Cardiac septum (tissue), 1 donor: ENCODE data around the gene KCNK18. TPM values are rescaled to one million over a fixed set of nuclear protein-coding genes. Genes with fewer than 3 reads are reported as not detected.

Source experiments
- DNase-seq: peaks from one replicate; pipeline ENCODE4 v3.0.0-alpha.2; 2020; ENCODE audit warnings: low spot score
- intact Hi-C: fragments of 100-400 bp; cut with DNase I; formaldehyde crosslinking; loops from one replicate; pipeline ENCODE4 v1.14.0; 2022
- microRNA-seq: library from miRNA; unstranded; fragments of <30 nt; microRNA quantifications from one replicate; pipeline ENCODE4 v1.2.0, GENCODE V29; 2020
- total RNA-seq: library from RNA; stranded (reverse); fragmentation: NEBNext Ultra II Directional; extraction: Animal tissue kit (Norgen Biotek cat#: 25700); gene quantifications from one replicate; pipeline ENCODE4 v1.2.1, GENCODE V29; 2021
- donor health status: DM: no; HTN: no; CAD: no.

Gene KCNK18
- total RNA-seq, 1 donor from 2014 or later, result not detected

DNA sequence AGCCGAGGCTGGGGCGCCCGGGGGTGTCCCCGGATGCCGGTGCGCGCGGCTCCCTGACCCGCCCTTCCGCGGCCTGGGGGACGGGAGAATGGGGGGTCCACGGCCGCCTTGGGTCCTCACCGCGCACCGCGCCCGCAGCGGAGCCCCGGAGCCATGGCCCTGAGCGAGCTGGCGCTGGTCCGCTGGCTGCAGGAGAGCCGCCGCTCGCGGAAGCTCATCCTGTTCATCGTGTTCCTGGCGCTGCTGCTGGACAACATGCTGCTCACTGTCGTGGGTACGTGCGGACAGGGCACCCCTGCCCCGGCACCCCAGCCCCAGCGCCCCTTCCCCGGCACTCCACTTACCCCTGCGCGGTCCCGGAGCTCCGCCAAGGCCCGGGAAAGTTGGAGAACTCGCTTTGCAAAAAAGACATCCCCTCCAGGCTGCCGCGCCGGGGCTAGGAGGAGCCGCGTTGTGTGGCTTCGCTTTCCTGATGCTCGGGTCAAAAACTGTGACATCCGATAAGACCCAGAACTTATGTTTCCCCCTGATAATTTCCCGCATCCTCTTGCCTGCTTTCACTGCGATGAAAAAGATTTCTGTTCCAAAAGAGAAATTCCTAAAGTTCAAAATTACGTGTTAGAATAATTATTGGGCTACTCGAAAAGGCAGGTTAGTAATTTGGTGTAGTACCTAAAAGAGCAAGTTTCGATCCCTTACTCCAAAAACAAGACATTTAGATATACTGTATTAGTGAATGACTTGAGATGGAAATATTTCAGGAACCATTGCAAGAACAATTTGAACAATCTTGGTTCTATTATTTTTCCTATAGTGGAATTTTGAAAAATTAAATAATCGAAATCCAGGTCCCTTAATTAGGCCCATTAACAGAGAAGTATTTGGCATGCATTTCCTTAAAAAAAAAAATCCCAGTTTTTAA lies 44.5 kb downstream of the KCNK18 start:
- DNase-seq, result peak; percentile 77
- intact Hi-C loops, result no loop called here

DNA sequence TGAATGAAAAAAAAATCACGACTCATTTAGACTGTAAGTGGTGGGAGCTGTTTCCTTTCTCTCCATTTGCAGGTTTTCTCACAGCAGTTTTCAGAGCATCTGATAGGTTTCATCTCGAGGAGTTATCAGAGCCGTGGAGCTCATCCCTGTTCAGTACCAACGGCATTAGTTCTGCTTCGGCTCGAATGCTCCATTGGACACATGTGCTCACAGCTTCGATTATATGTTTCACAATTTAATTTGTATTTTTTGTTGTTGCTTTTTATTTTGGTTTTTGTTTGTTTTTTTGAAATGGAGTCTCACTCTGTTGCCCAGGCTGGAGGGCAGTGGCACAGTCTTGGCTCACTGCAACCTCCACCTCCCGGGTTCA lies 45.2 kb downstream of the KCNK18 start:
- DNase-seq, result peak; percentile 53
- intact Hi-C loops, result no loop called here

DNA sequence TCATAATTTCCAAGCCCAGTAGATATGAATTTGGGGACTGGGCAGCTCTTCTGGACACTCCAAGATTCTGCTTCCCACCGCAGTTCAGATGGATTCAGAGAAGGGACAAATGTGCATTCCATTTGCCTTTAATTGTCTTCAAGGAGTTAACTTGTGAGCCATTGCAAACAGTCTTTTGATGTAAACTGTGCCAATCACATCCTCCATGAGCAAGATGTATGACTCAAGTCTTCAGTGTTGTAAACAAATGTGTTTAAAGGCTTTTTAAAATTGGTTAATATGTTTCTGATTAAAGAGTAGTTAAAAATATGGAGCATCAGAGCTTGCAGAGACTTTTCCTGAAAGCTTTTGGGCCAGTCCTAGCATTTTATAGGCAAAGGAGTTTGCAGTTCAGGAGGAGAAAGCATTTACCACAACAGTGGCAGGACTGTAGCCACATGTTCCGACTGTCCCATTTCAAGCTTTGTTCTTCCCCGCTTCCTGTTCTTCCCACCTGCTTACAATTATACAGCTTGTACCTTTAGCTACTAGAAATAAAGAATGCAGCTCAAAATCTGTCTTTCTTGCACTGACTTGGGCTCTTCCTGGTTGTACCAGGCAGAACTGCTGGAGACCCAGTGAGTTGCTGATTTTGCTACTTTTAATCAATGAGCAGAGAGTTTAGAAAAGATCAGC lies 49.8 kb downstream of the KCNK18 start:
- DNase-seq, result no peak
- intact Hi-C loops, result no loop called here

DNA sequence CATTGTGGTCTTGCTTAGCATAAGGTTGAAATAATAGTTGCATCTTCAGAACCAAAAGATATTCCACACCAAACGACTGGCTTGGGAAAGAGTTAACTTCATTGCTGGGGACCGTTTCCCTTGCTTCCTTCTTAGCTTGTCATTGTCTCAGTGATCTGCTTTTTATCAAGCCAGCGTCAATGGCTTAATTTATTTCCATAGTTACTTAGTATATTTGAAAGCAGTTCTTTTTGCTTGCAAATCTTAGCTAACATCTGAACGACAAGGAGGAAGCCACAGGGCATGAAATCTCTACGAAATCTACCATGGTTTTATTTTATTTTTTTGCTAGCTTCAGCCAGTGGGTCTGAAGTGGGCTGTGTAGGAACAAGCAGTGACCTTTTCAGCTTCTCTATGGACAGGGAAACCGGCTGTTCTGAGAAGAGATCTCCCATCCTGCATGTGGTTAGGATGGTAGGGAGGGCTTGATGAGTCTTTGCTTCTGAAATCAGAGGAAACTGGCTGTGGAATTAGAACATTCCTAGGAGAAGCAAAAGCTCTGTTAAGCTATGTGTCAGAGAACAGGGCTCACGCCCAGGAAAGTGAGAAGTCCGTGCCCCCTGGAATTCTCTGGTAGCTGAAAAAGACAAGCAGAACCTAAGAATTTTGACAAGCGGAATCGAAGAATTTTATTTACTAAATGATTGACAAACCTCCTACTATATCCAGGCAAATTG lies 51.6 kb downstream of the KCNK18 start:
- intact Hi-C loops, result no loop called here

DNA sequence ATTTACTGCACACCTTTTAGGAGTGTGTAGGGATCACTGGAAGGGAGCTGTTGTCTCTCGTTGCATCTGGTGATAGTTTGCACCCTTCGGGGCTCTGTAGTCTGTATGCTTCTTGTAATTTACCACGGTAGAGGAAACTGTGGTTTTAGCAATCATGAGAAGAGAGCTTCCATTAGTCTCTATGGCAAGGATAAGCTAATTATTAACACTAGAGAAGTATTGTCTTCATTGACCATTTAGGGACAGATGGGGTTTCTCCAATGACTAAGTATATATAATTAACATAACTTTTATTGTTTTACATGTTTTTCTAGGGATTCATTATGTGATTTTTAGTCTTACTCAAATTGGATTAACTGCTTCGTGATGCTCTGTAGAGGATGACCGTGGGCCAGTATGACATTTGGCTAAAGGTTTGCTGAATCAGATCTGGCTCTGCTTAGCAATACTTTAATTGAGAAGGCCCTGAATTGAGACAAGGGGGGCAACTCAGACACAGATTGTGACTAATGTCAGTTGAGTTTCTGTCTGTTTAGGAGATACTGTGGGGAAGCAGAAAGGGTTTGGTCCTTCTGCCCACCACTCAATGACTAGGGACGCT lies 52.3 kb downstream of the KCNK18 start:
- intact Hi-C loops, result no loop called here
- no peak for DNase-seq

More for the DNA sequence above, 51.6 kb downstream of the KCNK18 start:
- DNase-seq, result no peak

DNA sequence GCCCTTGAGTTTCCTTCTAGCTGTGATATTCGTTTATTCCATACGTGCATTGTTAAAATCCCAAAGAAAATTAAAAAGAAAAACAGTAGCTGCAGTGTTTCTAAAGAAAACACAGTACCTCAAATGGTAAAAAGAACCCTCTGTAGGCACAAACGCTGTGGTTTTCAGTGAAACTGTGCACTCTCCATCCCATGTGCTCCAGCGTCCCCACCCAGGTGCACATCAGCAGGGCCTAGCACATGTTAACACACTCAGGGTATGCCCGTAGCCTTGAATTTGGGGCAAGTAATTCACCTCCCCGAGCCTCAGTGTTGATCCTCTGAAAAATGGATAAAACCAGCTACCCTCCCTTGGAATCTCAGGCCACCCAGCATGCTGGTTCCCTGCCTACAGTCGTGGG lies 53.1 kb downstream of the KCNK18 start:
- intact Hi-C loops, result no loop called here
- no peak for DNase-seq

DNA sequence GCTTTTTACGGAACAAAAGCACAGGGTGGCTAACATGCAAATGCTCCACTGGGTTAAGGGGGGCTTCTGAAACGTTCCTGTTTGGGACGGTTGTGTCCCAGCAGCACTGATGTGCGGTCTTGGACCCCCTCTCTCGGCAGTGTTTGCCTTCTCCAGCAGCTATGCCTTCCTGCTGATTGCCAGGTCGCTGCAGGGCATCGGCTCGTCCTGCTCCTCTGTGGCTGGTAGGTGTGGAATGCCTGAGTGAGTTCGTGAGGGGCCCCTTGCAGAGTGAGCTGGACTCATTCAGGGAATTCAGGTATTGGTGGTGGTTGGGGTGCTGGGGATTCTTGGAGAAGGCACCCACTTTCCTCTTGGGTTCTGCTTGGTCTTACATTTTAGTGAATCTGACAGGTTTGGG lies 56.6 kb downstream of the KCNK18 start:
- no peak for DNase-seq
- intact Hi-C loops, result no loop called here

DNA sequence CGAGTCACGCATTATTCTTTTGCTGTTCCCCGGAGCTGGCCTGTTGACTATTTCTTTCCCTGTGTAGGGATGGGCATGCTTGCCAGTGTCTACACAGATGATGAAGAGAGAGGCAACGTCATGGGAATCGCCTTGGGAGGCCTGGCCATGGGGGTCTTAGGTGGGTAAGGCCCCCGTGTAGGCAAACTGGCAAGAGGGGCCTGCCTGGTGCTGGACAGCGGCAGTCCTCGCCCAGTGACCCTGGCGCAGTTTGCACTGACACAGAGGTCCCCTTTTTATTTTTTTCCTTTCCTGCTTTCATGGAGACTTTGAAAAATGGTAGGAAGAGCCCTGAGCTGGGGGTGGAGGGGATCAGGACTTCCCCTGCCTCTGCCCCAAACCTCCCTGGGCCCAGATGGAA lies 57.0 kb downstream of the KCNK18 start:
- intact Hi-C loops, result no loop called here
- DNase-seq, result no peak

DNA sequence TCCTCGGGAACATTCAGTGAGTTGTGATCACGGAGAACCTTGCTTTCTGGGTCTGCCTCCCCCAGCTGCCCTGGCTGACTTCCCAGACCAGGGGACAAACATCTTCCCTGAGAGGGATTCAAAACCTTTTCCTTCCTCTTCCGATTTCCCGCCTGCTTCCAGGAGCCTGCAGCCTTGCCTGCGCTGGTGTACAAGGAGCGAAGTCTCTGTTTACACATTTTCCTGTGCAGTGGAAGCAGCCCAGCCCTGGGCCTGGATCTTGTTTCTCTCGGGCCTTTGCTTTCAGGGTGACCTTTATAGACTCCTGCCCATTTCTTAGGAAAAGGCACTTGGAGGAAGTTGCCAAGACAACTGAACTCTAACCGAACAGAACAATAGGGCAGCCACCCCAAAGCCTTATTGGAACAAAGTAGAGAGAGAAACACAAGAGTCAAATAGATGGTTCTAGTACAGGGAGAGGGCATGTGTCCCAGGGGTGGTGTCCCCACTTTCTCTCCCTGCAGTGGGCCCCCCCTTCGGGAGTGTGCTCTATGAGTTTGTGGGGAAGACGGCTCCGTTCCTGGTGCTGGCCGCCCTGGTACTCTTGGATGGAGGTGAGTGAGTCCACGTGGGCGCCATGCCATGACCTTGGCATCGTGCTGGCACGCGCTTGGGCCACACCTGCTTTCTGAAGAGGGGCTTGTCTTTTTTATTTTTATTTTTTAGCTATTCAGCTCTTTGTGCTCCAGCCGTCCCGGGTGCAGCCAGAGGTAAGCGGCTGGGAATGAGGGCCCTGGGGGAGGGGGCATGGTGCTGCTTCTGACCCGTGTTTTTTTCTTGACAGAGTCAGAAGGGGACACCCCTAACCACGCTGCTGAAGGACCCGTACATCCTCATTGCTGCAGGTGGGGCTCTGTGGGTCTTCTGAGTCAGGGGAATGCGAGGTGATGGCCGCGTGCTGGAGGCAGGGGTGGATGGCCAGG lies 57.8 kb downstream of the KCNK18 start:
- intact Hi-C loops, result no loop called here
- no peak for DNase-seq

DNA sequence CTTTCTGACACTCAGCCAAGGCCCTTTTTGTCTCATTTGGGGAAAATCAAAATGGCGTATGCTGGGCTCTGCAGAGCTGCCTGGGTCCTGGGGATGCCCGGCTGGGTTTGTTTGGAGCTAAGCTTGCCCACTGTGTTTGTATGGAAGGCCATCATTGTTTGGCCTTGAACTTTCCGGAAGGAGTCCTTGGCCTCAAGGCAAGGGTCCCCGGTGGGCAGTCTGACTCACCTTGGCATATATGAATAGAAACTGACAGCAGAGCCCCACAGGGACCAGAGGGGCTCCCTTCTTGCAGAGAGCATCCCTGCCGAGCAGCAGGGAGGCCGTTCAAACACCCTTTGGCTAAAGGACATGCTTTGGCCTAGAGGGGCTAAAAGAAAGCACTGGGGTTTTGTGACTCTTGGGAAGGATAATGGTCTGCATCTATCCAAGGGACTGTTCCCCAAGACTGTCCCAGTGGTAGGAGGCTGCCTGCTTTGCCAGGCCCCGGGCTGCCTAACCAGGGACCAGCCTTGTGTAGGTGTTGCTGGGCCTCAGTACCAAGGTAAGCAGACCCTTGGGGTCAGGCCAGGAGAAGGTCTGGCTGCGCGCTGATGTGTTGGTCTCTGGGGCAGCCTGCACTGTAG lies 58.7 kb downstream of the KCNK18 start:
- DNase-seq, result no peak

DNA sequence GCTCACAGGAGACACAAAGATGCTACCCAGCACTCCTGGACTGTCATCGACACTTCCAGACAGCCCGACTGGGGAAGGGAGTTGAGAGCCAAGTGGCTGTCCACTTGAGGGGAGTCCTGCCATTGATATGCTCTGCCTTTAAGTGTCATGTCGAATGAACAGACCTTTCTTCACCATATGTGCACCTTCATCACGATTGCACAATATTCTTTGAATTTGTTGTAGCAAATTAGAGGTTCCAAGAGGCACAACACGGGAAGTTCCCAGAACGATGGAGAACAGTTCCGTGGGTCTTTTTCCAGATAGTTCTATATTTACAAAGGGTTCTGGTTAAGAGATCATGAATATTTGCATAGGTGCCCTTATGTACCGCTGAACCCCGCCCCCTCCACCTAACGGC lies 59.6 kb downstream of the KCNK18 start:
- intact Hi-C loops, result no loop called here

More for the DNA sequence above, 58.7 kb downstream of the KCNK18 start:
- intact Hi-C loops, result no loop called here

DNA sequence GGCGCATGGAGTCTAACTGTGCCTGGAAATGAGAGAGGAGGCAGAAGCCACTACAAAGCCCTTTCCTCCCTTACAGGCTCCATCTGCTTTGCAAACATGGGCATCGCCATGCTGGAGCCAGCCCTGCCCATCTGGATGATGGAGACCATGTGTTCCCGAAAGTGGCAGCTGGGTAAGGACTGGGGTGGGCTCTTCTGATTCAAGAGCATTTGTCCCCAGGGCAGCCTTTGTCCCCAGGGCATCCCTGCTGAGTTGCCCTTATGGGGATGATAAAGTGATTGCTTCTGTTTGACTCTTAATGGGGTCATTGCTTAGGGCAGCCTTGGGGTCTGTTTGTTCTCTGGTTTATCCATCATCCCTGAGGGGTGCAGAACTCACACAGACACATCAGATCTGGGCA lies 60.4 kb downstream of the KCNK18 start:
- intact Hi-C loops, result no loop called here
- DNase-seq, result no peak

More for the DNA sequence above, 59.6 kb downstream of the KCNK18 start:
- DNase-seq, result no peak

DNA sequence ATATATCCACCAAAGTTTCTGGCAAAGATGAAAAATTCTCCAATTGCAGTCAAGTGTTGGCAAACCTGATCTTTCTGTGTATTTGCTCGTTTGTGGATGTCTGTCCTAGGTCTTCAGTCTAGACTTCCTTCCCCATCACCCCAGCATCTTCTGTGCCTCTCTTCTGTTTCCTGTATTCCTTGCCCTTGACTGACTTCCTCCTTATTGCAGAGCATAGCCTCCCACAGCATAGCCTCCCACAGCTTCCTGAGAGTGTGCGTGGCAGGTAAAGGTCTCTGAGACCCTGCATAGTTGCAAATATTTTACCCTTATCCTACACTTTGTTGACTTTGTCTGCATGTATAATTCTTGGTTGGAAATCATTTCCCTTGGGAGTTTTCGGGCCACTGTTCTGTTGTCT lies 62.0 kb downstream of the KCNK18 start:
- no peak for DNase-seq
- intact Hi-C loops, result no loop called here

Small RNA genes within 50 kb of the gene (microRNA-seq; reads per million reads assigned to microRNA genes)
- gene MIR3663, result not detected

Other genes starting within 250 kb of the KCNK18 start
- 3.0 TPM for gene SHTN1, start 192.3 kb upstream of the KCNK18 start, total RNA-seq
- not detected for gene VAX1, start 59.2 kb upstream of the KCNK18 start, total RNA-seq
- 0.24 TPM for gene SLC18A2, start 43.6 kb downstream of the KCNK18 start, total RNA-seq
- 27.9 TPM for gene PDZD8, start 178.0 kb downstream of the KCNK18 start, total RNA-seq